Measurements from ENCODE around the gene AKT3.
"Not testable (repeated sequence)": the region's sequence is repeated elsewhere in the genome, so short reads cannot be mapped to it uniquely, and the experiment has no call there.

AKT3 gene

GRCh38 chr1:243658594-243659105, 191.4 kb downstream of the AKT3 start:
- no peak for DNase-seq (ENCODE audit: low read depth, low spot score)
- H3K4me3 ChIP-seq (ENCODE audit: low read length) = no peak overlapping the region

- H3K4me3 ChIP-seq (ENCODE audit: low read length) = no peak overlapping the region
- DNase-seq (ENCODE audit: low read depth, low spot score) = no peak
These were observed 192.2 kb downstream of the AKT3 start for GRCh38 chr1:243657793-243658192.

- not testable (repeated sequence) for H3K4me3 ChIP-seq (ENCODE audit: low read length); DNase-seq (ENCODE audit: low read depth, low spot score)
These were observed 200.5 kb downstream of the AKT3 start for GRCh38 chr1:243649530-243649929.

GRCh38 chr1:243646841-243647240, 203.2 kb downstream of the AKT3 start:
- DNase-seq (ENCODE audit: low read depth, low spot score) = no peak
- no peak overlapping the region for H3K4me3 ChIP-seq (ENCODE audit: low read length)

- DNase-seq (ENCODE audit: low read depth, low spot score) = no peak
These were observed 204.8 kb downstream of the AKT3 start for GRCh38 chr1:243645281-243645680.

GRCh38 chr1:243642936-243643335, 207.1 kb downstream of the AKT3 start:
- DNase-seq (ENCODE audit: low read depth, low spot score) = no peak
- no peak overlapping the region for H3K4me3 ChIP-seq (ENCODE audit: low read length)

More at GRCh38 chr1:243645281-243645680, 204.8 kb downstream of the AKT3 start:
- no peak overlapping the region for H3K4me3 ChIP-seq (ENCODE audit: low read length)

- H3K4me3 ChIP-seq (ENCODE audit: low read length) = no peak overlapping the region
- DNase-seq (ENCODE audit: low read depth, low spot score) = no peak
These were observed 210.9 kb downstream of the AKT3 start for GRCh38 chr1:243639027-243639658.

GRCh38 chr1:243638186-243638585, 211.9 kb downstream of the AKT3 start:
- no peak for DNase-seq (ENCODE audit: low read depth, low spot score)
- H3K4me3 ChIP-seq (ENCODE audit: low read length) = no peak overlapping the region

GRCh38 chr1:243628476-243628907, 221.6 kb downstream of the AKT3 start:
- no peak overlapping the region for H3K4me3 ChIP-seq (ENCODE audit: low read length)
- DNase-seq (ENCODE audit: low read depth, low spot score) = peak; percentile 31

GRCh38 chr1:243623841-243624240, 226.2 kb downstream of the AKT3 start:
- no peak for DNase-seq (ENCODE audit: low read depth, low spot score)
- H3K4me3 ChIP-seq (ENCODE audit: low read length) = no peak overlapping the region

- DNase-seq (ENCODE audit: low read depth, low spot score) = no peak
- H3K4me3 ChIP-seq (ENCODE audit: low read length) = no peak overlapping the region
These were observed 228.1 kb downstream of the AKT3 start for GRCh38 chr1:243621973-243622372.

- no peak for DNase-seq (ENCODE audit: low read depth, low spot score)
- H3K4me3 ChIP-seq (ENCODE audit: low read length) = no peak overlapping the region
These were observed 229.9 kb downstream of the AKT3 start for GRCh38 chr1:243620096-243620495.

GRCh38 chr1:243609698-243610097, 240.3 kb downstream of the AKT3 start:
- DNase-seq (ENCODE audit: low read depth, low spot score) = no peak
- H3K4me3 ChIP-seq (ENCODE audit: low read length) = no peak overlapping the region

GRCh38 chr1:243605604-243606003, 244.4 kb downstream of the AKT3 start:
- no peak for DNase-seq (ENCODE audit: low read depth, low spot score)
- H3K4me3 ChIP-seq (ENCODE audit: low read length) = no peak overlapping the region

GRCh38 chr1:243601720-243602119, 248.3 kb downstream of the AKT3 start:
- no peak overlapping the region for H3K4me3 ChIP-seq (ENCODE audit: low read length)
- DNase-seq (ENCODE audit: low read depth, low spot score) = no peak

GRCh38 chr1:243598433-243598832, 251.6 kb downstream of the AKT3 start:
- no peak overlapping the region for H3K4me3 ChIP-seq (ENCODE audit: low read length)
- DNase-seq (ENCODE audit: low read depth, low spot score) = peak; percentile 53

- H3K4me3 ChIP-seq (ENCODE audit: low read length) = no peak overlapping the region
- DNase-seq (ENCODE audit: low read depth, low spot score) = no peak
These were observed 252.7 kb downstream of the AKT3 start for GRCh38 chr1:243597383-243597782.

- no peak overlapping the region for H3K4me3 ChIP-seq (ENCODE audit: low read length)
- peak; percentile 5 for DNase-seq (ENCODE audit: low read depth, low spot score)
These were observed 253.5 kb downstream of the AKT3 start for GRCh38 chr1:243596431-243597062.

GRCh38 chr1:243595527-243596210, 254.4 kb downstream of the AKT3 start:
- no peak for DNase-seq (ENCODE audit: low read depth, low spot score)

GRCh38 chr1:243594455-243594854, 255.6 kb downstream of the AKT3 start:
- H3K4me3 ChIP-seq (ENCODE audit: low read length) = no peak overlapping the region
- no peak for DNase-seq (ENCODE audit: low read depth, low spot score)

More at GRCh38 chr1:243595527-243596210, 254.4 kb downstream of the AKT3 start:
- H3K4me3 ChIP-seq (ENCODE audit: low read length) = no peak overlapping the region

Data from Jurkat, Clone E6-1 (cell line).